ENCODE data around the gene STIM2.

GRCh38 chr4:26891054-26891453 lies 30.4 kb downstream of the STIM2 start:
- no peak for TF ChIP-seq CTCF (conservative IDR thresholded peaks at IDR 0.05; ENCODE audit: low read depth, low read length)
- no peak for TF ChIP-seq EZH2phosphoT487 (IDR thresholded peaks at IDR 0.05; ENCODE audit: borderline replicate concordance, low read length)

Data from PC-3 (cell line).